Measurements from ENCODE around the gene RARS2. TPM values are rescaled to one million over a fixed set of nuclear protein-coding genes. Genes with fewer than 3 reads are reported as not detected.

The RARS2 gene
- total RNA-seq, 1 experiment from 2014 or later = 32.5 TPM

DNA sequence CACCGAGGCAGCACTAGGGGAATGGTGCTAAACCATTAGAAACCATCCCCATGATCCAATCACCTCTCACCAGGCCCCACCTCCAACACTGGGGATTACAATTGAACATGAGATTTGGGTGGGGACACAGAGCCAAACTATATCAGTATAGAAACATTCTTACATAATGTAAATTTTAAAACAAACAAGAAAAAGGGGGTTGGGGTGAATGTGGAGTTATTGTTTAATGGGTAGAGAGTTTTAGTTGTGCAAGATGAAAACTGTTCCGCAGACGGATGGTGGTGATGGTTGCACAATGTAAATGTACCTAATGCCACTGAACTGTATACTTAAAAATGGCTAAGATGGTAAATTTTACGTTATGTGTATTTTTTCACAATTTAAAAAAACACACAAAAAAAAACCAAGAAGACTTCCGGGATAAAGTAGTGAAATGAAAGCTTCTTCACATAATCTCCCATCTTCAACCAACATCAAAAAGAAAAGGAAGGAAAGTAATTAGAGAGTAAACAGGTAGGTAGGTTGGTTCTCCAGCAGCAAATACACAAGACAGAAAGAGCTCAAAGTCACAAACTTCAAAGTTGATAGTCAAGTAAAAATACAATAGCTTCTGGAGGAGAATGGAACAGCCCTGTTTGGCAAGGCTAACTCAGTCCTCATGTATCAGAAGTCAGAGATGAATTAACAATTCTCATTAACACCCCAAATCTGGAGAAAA, 16.3 kb downstream of the RARS2 start:
- DNase-seq (ENCODE audit: low read depth) = no peak

DNA sequence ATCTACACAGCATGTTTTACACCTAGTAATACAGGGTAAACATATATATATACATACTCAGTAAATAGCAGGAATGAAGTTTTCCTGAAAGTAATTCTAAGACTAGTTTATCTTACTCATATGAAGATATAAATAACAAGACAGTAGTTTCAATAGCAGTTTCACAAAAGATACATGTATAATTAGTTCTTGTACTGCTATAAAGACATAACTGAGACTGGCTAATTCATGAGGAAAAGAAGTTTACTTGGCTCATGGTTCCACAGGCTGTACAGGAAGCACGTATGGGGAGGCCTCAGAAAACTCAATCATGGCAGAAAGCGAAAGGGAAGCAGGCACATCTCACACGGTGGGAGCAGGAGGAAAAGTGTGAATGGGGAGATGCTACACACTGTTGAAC, 16.9 kb downstream of the RARS2 start:
- no peak for DNase-seq (ENCODE audit: low read depth)

DNA sequence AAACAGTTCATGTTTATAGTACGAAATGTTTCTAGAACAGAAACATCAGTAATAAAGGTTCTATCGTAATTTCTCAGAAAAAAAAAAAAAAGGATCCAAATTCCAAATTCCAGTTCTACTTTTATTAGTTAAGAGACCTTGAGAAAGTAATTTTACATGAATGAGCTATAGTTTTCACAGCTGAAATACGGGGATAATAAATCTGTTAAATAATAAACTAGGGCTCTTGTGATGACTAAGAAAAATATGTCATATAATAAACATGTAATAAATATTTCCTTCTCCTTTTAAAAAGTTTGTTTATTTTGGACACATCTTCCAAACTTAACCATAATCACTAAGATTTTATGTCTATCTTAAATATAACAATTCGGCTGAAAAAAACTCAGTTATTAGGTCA, 17.8 kb downstream of the RARS2 start:
- no peak for DNase-seq (ENCODE audit: low read depth)

- no peak for DNase-seq (ENCODE audit: low read depth)
Observed at GRCh38 chr6:87561017-87561416, 28.8 kb downstream of the RARS2 start.

GRCh38 chr6:87558446-87558845, 31.3 kb downstream of the RARS2 start:
- DNase-seq (ENCODE audit: low read depth) = no peak

GRCh38 chr6:87555506-87555905, 34.3 kb downstream of the RARS2 start:
- DNase-seq (ENCODE audit: low read depth) = no peak

- DNase-seq (ENCODE audit: low read depth) = no peak
Observed at GRCh38 chr6:87553159-87553765, 36.5 kb downstream of the RARS2 start.

GRCh38 chr6:87551799-87552198, 38.0 kb downstream of the RARS2 start:
- DNase-seq (ENCODE audit: low read depth) = no peak

- DNase-seq (ENCODE audit: low read depth) = no peak
Observed at GRCh38 chr6:87544474-87544735, 45.4 kb downstream of the RARS2 start.

- no peak for DNase-seq (ENCODE audit: low read depth)
Observed at GRCh38 chr6:87543696-87544473, 45.9 kb downstream of the RARS2 start.

- no peak for DNase-seq (ENCODE audit: low read depth)
Observed at GRCh38 chr6:87541744-87542143, 48.0 kb downstream of the RARS2 start.

DNA sequence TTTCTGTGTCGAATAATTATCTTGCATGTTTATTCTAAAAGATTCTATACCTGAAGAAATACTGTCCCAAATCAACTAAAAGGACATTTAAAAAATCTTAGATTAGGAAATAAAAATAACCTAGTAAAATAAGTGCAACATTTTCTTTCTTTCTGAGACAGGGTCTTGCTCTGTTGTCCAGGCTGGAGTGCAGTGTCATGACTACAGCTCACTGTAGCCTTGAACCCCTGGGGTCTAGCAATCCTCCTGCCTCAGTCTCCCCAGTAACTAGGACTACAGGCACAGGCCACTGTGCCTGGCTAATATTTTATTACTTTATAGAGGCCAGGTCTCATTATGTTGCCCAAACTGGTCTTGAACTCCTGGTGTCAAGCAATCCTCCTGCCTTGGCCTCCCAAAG, 48.7 kb downstream of the RARS2 start:
- DNase-seq (ENCODE audit: low read depth) = no peak

- no peak for DNase-seq (ENCODE audit: low read depth)
Observed at GRCh38 chr6:87540539-87540938, 49.2 kb downstream of the RARS2 start.

DNA sequence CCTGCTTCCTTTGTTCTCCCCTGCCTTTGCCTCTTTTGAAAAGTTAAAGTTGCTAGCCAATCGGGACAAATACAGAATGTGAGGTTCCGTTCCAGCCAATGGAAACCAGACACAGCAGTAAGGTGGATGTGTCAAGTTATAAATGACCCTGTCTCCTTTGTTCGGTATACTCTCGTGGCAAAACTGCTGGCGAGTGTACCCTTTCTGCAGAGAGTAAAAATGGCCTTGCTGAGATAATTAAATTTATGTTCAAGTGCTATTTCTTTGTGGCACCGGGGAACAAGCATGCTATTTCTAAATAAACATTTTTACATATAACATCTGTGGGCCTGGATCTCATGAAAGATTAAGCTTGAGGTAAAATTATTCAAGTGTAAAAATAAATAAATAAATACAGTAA, 50.2 kb downstream of the RARS2 start:
- DNase-seq (ENCODE audit: low read depth) = no peak

DNA sequence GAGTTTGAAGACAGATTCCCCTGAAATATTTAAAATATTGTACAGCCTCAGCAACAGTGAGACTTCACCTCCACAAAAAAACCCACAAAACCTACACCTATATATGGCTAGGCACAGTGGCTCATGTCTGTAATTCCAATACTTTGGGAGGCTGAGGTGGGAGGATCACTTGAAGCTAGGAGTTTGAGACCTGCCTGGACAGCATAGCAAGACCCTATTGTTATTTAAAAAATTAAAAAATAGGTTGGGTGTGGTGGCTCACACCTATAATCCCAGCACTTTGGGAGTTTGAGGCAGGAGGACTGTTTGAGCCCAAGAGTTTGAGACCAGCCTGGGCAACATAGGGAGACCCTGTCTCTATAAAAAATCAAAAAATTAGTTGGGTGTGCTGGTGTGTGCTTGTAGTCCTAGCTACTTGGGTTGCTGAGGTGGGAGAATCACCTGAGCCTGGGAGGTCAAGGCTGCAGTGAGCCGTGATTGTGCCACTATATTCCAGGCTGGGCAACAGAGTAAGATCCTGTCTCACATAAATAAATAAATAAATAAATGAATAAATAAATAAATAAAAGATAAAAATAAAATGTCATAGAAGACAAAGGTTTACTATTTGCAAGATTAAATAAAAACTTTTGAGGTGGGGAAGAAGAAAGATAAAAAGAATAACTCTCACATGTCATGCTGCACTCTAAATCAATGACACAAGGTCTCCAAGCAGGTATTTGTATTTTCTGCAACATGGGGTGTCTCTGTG, 51.1 kb downstream of the RARS2 start:
- DNase-seq (ENCODE audit: low read depth) = no peak

DNA sequence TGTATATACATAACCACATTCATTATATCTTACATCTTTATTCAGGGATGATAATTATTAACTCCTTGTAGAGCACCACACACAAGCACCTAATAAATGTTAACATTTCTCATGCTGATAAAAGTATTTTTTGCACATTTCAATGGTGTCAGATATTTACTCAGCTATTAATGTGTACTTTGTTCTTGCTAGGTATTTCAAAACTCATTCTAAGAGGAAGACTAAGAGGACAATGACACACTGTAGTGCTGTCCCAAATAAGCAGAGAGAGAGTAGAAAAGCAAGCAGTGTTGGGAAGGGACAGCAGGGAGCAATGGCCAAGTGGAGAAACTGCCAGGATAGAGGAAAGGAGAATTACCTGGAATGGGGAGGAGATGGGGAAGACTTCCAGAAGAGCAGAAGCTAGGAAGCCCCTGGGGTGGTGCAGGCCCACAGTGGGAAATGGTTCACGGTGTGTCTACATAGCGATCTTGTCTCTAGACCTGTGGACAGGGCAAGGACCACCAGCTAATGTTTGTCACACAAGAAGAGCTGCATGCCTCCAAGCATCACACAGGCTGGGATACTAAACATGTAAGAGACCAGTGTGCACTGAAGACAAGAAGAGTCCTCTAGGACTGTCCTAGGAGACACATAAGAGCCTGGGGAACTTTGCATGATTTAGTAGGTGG, 55.3 kb downstream of the RARS2 start:
- DNase-seq (ENCODE audit: low read depth) = no peak

DNA sequence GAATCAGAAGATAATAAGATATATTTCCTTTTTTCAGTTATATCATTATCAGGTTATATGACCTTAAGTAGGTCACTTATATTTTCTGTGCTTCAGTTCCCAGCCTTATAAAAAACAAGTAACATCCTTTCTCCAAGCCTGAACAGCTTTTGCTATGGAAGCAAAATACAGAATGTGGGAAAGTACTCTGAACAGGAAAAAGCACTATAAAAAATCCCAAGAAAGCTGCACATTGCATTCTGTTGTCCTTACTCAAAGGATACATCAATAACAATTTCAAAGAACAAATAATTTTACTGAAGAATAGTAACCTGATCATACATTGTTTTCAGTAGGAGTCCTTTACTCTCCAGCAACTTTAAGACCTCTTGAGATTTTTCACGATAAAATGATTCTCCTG, 60.6 kb downstream of the RARS2 start:
- DNase-seq (ENCODE audit: low read depth) = no peak

- DNase-seq (ENCODE audit: low read depth) = no peak
Observed at GRCh38 chr6:87522686-87523085, 67.1 kb downstream of the RARS2 start.

- no peak for DNase-seq (ENCODE audit: low read depth)
Observed at GRCh38 chr6:87518453-87518852, 71.3 kb downstream of the RARS2 start.

- no peak for DNase-seq (ENCODE audit: low read depth)
Observed at GRCh38 chr6:87514831-87515230, 75.0 kb downstream of the RARS2 start.

- no peak for DNase-seq (ENCODE audit: low read depth)
Observed at GRCh38 chr6:87504441-87504840, 85.3 kb downstream of the RARS2 start.

All from LHCN-M2 (cell line).